ENCODE measurements around the gene TOP3B. TPM values are rescaled to one million over a fixed set of nuclear protein-coding genes. Genes with fewer than 3 reads are reported as not detected.

Gene TOP3B
- total and polyA plus RNA-seq, 4 donors = 11.9 to 34.2 (median 23.0) TPM

- TF ChIP-seq CTCF (IDR thresholded peaks at IDR 0.05; ENCODE audit: control extremely low read depth, extremely low read depth) = no peak
- H3K27me3 ChIP-seq (ENCODE audit: control insufficient read depth in 3 of 3, insufficient read depth in 3 of 3, low read length in 2 of 3) = no peaks in the 10 kb centered on the region
- H3K4me3 ChIP-seq = no peak overlapping the region
- DNase-seq (no peak), ATAC-seq (ENCODE audit: insufficient read depth, low FRiP score) (no peak)
- peaks cover 0 to 41% (median 19%) of the 10 kb centered on the region in 5 donors for H3K4me1 ChIP-seq (ENCODE audit: control insufficient read depth in 5 of 5, insufficient read depth in 5 of 5, low read length in 5 of 5)
- peak overlapping the region; percentile 2 to 90 for H3K27ac ChIP-seq (ENCODE audit: low read depth in 1 of 2, low read length in 1 of 2)
- H3K36me3 ChIP-seq (ENCODE audit: control insufficient read depth in 4 of 4, insufficient read depth in 4 of 4, low read length in 4 of 4) = peaks cover 0 to 18% (median 7%) of the 10 kb centered on the region in 4 donors
- 76 to 80% methylated on average over 12 of the region's 12 CpGs for WGBS, 2 donors
- H3K9ac ChIP-seq (ENCODE audit: insufficient read depth in 1 of 2, low read length in 2 of 2) = no peak overlapping the region
- H3K9me3 ChIP-seq (ENCODE audit: control insufficient read depth in 4 of 4, insufficient read depth in 3 of 4, low read length in 3 of 4) = no peaks in the 10 kb centered on the region
These were observed 36.2 kb downstream of the TOP3B start for GRCh38 chr22:21946262-21946925.

- H3K27ac ChIP-seq (ENCODE audit: low read depth in 1 of 2, low read length in 1 of 2) = peak overlapping the region in 1 of 2 donors; percentile 90
- DNase-seq (no peak), ATAC-seq (ENCODE audit: insufficient read depth, low FRiP score) (no peak)
- peaks cover 0 to 20% (median 7%) of the 10 kb centered on the region in 4 donors for H3K36me3 ChIP-seq (ENCODE audit: control insufficient read depth in 4 of 4, insufficient read depth in 4 of 4, low read length in 4 of 4)
- no peak overlapping the region for H3K9ac ChIP-seq (ENCODE audit: insufficient read depth in 1 of 2, low read length in 2 of 2)
- no peak overlapping the region for H3K4me3 ChIP-seq
- H3K4me1 ChIP-seq (ENCODE audit: control insufficient read depth in 5 of 5, insufficient read depth in 5 of 5, low read length in 5 of 5) = peaks cover 0 to 43% (median 18%) of the 10 kb centered on the region in 5 donors
- no peak for TF ChIP-seq CTCF (IDR thresholded peaks at IDR 0.05; ENCODE audit: control extremely low read depth, extremely low read depth)
- 89 to 94% methylated on average over 13 of the region's 13 CpGs for WGBS, 2 donors
- no peaks in the 10 kb centered on the region for H3K27me3 ChIP-seq (ENCODE audit: control insufficient read depth in 3 of 3, insufficient read depth in 3 of 3, low read length in 2 of 3)
- H3K9me3 ChIP-seq (ENCODE audit: control insufficient read depth in 4 of 4, insufficient read depth in 3 of 4, low read length in 3 of 4) = no peaks in the 10 kb centered on the region
These were observed 36.9 kb downstream of the TOP3B start for GRCh38 chr22:21945453-21946261.

GRCh38 chr22:21944871-21945270 is 37.7 kb downstream of the TOP3B start:
- Histone ChIP-seq H3K36me3 (ENCODE audit: control insufficient read depth in 4 of 4, insufficient read depth in 4 of 4, low read length in 4 of 4) (peaks cover 0 to 20% (median 7%) of the 10 kb centered on the region in 4 donors), H3K4me3 (no peak overlapping the region), H3K27me3 (ENCODE audit: control insufficient read depth in 3 of 3, insufficient read depth in 3 of 3, low read length in 2 of 3) (no peaks in the 10 kb centered on the region), H3K27ac (ENCODE audit: low read depth in 1 of 2, low read length in 1 of 2) (peak overlapping the region in 1 of 2 donors; percentile 90), H3K9ac (ENCODE audit: insufficient read depth in 1 of 2, low read length in 2 of 2) (no peak overlapping the region), H3K9me3 (ENCODE audit: control insufficient read depth in 4 of 4, insufficient read depth in 3 of 4, low read length in 3 of 4) (no peaks in the 10 kb centered on the region), H3K4me1 (ENCODE audit: control insufficient read depth in 5 of 5, insufficient read depth in 5 of 5, low read length in 5 of 5) (peaks cover 0 to 43% (median 18%) of the 10 kb centered on the region in 5 donors)
- ATAC-seq (ENCODE audit: insufficient read depth, low FRiP score) (no peak), DNase-seq (no peak)
- WGBS, 2 donors = 65 to 70% methylated on average over 7 of the region's 7 CpGs
- no peak for TF ChIP-seq CTCF (IDR thresholded peaks at IDR 0.05; ENCODE audit: control extremely low read depth, extremely low read depth)

Data from lung (tissue), 12 donors.